Stimulated activated CD4-positive, alpha-beta T cell treated with anti-CD3 and anti-CD28 coated beads, Interleukin-15, amount 100 ng/mL, for 1 hour (primary cell): ENCODE results near the gene INTS4.
"Not testable (repeated sequence)": the region's sequence is repeated elsewhere in the genome, so short reads cannot be mapped to it uniquely, and the experiment has no call there.

ENCODE experiments used
- DNase-seq, 2 donors: peaks; one replicate each; pipeline ENCODE4 v3.0.0-alpha.2; 2020; ENCODE audit warnings: low read depth in 1 of 2, low spot score in 1 of 2

The INTS4 gene, protein sequence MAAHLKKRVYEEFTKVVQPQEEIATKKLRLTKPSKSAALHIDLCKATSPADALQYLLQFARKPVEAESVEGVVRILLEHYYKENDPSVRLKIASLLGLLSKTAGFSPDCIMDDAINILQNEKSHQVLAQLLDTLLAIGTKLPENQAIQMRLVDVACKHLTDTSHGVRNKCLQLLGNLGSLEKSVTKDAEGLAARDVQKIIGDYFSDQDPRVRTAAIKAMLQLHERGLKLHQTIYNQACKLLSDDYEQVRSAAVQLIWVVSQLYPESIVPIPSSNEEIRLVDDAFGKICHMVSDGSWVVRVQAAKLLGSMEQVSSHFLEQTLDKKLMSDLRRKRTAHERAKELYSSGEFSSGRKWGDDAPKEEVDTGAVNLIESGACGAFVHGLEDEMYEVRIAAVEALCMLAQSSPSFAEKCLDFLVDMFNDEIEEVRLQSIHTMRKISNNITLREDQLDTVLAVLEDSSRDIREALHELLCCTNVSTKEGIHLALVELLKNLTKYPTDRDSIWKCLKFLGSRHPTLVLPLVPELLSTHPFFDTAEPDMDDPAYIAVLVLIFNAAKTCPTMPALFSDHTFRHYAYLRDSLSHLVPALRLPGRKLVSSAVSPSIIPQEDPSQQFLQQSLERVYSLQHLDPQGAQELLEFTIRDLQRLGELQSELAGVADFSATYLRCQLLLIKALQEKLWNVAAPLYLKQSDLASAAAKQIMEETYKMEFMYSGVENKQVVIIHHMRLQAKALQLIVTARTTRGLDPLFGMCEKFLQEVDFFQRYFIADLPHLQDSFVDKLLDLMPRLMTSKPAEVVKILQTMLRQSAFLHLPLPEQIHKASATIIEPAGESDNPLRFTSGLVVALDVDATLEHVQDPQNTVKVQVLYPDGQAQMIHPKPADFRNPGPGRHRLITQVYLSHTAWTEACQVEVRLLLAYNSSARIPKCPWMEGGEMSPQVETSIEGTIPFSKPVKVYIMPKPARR

GRCh38 chr11:77994434-77995362 lies at the start of gene INTS4:
Gene INTS4 (minus strand): TSS chr11:77994668. CDS start chr11:77994643, 25 bp downstream.
- DNase-seq: peak; percentile 90 to 93

- DNase-seq: no peak
Observed at GRCh38 chr11:78041843-78042440, 47.5 kb upstream of the INTS4 start.

GRCh38 chr11:78041380-78041719 lies 46.9 kb upstream of the INTS4 start:
- not testable (repeated sequence) for DNase-seq

DNA sequence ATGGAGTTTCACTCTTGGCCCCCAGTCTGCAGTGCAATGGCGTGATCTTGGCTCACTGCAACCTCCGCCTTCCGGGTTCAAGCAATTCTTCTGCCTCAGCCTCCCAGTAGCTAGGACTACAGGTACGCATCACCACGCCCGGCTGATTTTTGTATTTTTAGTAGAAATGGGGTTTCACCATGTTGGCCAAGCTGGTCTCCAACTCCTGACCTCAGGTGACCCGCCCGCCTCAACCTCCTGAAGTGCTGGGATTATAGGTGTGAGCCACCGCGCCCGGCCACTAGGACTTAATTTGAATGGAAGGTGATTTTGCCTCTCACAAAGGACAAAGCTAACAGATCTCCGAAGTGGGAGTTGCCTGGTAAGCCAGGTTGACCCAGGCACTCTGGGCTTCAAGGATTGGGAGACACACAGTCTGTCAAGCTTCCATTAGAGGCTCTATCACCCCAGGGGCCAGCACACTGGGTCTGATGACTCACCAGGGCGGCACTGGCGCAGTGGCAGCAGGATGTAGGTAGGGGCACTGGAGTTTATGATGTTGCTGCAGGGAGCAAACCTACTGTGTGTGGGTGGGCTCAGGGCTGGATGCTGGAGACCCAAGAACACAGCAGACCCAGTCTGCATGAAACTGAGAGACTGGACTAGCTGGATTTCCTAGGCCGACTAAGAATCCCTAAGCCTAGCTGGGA lies 46.4 kb upstream of the INTS4 start:
- no peak for DNase-seq

DNA sequence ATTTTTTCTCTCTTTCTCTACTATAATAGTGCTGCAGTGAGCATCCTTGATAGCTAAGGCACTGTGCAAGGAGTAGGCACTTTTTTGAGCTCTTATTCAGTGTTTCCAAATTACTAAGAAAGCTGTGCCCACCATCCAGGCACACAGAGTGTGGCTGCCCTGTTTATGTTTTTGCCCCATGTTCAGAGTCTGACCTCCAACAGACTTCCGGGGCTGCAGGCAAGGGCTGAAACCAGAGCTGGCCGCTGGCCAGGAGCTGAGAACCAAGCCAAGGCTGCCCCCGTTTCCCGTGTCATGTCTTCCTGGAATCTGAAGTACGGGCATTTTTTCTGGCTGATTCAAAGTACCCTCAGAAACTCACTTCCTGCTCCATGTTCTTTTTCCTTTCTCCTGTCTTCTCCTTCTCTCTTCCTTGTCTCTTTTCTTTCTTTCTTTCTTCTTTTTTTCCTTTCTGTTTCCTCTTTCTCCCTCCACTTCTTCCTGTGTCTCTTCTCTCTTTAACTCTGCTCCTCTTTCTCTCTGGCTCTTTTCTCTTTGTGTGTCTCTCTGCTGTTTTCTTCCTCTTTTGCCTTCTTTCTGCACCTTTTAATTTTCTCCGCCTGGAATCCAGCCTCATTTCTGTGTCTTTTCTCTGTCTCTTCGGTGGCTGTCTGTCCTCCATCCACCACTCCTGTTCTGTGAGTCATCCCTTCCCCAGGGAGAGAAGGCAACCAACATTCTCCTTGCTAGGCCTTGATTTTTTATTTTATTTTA lies 45.6 kb upstream of the INTS4 start:
- DNase-seq: no peak

GRCh38 chr11:78039391-78039918 lies 45.0 kb upstream of the INTS4 start:
- no peak for DNase-seq

DNA sequence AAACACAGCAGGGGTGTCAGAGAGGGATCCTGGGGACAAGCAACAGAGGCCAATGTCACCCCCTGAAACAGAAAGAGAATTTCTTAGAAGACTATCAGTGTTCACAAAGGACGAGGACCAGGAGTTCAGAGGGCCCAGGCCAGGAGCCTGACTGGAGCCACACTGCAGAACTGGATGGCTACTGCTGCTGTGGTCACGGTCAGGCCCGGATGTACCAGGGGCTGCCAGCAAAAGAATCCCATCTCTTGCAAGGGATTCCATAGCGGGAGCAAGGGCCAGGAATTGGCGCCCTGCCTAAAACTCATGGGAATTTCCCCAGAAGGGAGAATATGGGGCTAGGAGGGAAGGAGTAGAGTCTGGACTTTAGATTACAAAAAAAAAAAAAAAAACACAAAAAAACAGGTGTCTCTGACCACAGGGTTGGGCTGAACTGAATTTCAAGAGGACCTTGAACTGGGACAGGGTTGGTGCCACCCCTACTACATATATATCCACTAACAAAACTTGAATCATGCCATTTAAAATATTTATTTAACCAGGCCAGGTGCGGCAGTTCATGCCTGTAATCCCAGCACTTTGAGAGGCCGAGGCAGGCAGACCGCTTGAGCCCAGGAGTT lies 44.3 kb upstream of the INTS4 start:
- no peak for DNase-seq

DNA sequence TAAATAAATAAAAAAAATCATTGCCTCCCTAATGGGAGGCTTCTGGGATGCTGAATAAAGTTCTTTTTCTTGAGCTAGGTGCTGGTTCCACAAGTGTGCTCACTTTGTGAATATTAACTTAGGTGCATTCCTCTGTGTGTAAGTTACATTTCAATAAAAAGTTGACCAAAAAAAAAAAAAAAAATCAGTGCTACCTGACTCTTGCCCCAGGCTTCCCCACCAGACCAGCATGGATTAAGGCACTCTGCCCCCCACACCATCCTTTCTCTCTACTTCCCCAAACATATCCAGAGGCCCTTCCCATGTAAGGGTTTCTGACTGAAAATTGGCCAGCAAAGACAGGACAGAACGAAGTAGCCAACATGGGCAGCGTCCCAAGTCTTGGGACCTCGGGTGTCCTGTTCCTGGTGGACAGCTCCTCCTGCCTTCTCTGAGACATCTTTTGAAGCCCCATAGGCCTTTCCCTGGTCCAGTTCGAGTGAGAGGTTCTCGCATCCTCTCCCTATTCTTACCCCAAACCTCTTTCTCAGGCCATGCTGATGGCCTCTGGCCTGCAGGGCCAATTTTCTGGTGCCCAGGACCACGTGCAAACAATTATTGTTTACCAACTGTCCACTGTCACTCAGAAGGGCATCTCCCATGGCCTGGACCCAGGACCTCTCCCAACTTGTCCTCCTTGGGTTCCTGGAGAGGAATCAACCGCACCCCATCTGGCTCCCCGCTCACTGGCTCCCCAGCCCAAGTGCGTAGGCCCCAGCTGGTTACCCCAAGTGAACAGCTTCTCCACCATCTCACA lies 43.6 kb upstream of the INTS4 start:
- no peak for DNase-seq

DNA sequence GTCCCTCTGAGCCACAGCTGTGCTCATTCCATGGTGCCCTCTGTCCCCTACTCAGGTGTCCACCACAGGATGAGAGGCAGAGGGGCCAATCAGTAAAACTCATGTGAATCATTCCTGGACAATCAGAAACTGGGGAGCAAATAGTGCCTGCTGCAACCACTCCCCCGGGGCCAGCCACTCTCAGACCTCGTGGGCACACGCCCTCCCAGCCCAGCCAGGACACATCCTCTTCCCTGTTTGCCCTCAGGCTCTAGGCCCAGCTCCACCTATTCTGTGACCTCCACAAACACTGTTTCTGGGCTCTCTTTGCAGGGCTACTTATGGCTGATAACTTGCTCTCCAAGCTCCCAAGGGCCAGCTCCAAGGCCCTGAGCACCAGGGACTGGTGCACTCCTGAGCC lies 42.6 kb upstream of the INTS4 start:
- no peak for DNase-seq

GRCh38 chr11:78036313-78036712 lies 41.8 kb upstream of the INTS4 start:
- no peak for DNase-seq

- DNase-seq: no peak
Observed at GRCh38 chr11:78034623-78035022, 40.2 kb upstream of the INTS4 start.

GRCh38 chr11:78033040-78033439 lies 38.6 kb upstream of the INTS4 start:
- no peak for DNase-seq

GRCh38 chr11:78032090-78032489 lies 37.6 kb upstream of the INTS4 start:
- DNase-seq: no peak

DNA sequence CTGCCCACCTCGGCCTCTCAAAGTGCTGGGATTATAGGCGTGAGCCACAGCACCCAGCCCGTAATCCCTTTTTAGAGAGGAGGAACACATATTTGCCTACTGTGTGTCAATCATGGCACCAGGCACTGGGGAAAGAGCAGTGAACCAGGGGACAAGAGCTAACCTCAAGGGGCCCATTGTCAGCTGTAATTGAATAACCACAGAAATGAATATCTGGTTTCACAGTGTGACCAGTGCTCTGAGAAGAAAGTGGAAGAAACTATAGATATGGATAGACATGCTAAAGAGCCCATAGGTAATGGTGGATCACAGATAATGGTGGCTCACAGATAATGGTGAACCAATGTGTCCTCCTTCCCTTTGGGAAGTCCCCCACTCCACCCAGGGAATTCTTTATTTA lies 37.2 kb upstream of the INTS4 start:
- no peak for DNase-seq

GRCh38 chr11:78030429-78031325 lies 36.2 kb upstream of the INTS4 start:
- DNase-seq: no peak

GRCh38 chr11:78028423-78028822 lies 34.0 kb upstream of the INTS4 start:
- DNase-seq: not testable (repeated sequence)

GRCh38 chr11:78027759-78028158 lies 33.3 kb upstream of the INTS4 start:
- no peak for DNase-seq
